Activated CD4-positive, alpha-beta T cell treated with anti-CD3 and anti-CD28 coated beads, Interleukin-2, amount 50 U/mL, for 1 hour (primary cell): ENCODE data around the gene CNOT10.

Experiments used
- DNase-seq: peaks from one replicate; pipeline ENCODE4 v3.0.0-alpha.2; 2020

Gene CNOT10

DNA sequence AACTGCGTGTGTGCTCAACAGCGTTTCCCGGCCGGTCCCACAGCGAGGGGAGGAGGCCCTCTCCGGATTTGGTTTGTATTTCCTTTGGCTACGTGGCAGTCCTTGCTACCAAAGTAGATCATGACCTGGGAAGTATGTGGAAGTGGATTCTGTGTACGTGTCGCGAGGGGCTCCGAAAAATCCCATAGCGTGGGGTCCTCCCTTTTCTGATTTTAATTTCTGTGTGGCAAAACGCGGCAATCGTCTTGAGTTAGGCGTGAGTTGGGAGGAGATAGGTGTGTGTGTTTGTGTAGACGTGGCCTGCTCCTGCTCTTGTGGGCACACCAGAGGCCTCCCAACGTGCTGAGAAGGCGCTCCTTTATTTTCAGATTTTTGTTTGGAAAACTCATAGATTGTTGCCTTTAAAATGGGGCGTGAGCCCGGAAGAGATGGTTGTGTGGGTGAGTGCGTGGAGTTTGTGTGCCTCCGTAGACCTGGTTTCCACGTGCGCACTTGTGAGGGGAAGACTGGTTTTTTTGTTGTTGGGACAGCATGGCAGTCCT, 134.1 kb downstream of the CNOT10 start:
- no peak for DNase-seq

DNA sequence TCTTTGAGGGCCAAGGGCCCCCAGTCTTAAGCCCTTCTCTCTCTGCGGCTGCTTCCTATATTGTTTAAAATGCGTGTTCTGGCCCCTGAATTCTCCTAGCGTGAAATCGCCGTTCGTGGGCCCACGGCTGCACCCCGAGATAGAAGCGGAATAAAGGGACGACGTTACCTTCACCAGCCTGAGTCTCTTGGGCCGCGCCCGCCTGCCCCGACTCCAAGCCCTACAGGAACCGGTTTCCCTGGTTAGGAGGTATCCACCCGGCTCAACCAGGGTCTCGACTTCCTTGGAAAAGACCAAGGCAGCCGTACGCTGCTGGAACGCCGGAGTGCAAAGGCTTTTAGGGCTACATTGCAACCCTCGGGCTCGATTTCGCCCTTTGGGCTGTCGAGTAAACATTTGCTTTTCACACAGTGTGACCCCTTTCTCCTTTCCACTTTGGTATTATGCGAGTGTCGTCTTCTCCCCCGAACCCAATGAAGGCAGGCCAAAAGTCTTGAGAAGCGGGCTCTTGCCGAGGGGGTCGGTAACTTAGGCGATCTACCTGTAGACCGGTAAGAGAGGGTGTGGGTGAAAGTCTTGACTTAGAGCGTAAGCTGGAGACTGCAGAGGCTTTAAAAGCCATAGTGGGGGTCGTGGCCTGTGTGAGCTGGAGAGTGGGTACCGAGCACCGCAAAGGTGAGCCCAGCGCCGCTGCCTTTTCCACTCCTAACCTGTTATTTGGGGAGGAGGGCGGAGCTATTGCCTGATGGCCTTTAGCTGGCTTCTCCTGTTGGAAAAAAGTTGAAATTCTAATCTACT, 134.8 kb downstream of the CNOT10 start:
- no peak for DNase-seq

DNA sequence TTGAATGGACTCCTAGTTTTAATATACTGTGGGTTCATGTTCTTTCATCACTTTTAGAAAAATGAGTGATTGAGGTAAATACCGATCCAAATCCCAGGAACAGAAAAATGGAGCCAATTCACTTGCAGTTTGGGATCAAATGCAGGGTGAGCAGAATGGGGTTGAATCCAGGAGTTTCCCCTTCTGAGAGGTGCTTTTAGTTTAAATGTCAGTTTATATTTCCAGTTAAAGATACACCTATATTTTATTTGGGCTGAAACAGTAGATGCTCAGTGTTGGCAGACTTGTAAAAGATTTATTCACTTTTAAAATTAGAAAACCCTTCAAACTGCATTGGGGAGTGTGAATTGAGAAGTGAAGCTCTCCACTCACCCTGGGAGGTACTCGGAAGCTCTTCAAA, 135.4 kb downstream of the CNOT10 start:
- no peak for DNase-seq

DNA sequence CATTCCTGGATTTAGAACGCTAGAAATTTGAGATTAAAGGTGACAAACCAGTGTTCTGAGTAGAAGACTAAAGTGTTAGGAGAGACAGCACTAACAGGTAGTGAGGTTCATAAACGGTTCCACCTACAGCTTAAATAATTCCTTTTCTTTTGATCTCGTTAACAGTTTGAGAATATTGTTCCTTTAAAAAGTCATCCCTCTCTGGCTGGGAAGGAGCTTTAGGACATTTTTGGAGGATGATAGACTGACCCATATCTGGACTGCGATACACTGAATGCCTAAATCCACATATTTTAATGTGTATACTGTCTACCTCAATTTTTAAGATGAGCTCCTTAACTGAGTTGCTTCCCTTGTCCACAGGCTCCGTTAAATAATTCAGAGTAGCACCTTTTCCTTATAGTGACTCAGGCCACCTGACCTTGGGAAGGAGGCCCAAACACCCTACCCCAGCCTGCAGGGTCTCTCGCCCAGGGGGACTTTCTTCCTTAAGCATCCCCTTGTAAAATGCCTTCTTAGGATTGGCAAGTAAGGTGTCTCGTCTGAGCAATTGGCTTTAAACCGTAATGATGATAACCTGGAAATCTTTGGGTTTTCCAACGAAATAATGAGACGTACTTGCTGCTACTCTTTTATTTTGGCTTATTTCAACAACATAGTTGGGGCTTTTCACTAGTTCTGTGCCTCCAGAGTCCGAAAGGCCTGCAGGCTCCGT, 136.1 kb downstream of the CNOT10 start:
- no peak for DNase-seq

DNA sequence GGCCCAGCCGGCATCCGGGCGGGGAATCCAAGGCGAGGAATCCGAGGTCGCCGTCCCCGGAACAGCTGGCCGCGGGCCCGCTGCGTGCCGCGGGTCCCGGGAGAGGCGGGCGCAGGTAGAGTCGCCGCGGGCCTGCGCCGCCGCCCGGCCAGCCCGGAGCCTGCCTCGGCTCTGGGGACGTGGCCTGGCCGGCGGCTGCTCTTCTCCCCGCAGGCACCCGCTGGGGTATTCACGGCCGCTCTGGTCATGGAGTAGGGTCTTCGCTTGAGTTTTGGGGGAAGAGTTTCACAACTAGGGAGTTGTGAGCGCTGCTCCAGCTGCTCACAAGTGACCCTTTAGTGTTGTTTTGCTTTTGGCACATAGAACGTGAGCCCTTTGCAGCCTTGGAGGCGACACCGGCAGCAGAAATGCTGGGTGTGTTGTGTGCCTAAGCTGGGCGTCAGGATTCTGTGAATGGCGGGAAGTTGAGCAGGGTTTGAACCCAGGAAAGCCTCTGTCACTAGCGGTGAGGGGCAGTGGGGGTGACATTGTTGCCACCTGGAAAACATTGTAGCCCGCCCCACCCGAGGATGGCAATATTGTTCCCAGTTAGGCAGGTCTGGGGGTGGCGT, 136.8 kb downstream of the CNOT10 start:
- DNase-seq = no peak

DNA sequence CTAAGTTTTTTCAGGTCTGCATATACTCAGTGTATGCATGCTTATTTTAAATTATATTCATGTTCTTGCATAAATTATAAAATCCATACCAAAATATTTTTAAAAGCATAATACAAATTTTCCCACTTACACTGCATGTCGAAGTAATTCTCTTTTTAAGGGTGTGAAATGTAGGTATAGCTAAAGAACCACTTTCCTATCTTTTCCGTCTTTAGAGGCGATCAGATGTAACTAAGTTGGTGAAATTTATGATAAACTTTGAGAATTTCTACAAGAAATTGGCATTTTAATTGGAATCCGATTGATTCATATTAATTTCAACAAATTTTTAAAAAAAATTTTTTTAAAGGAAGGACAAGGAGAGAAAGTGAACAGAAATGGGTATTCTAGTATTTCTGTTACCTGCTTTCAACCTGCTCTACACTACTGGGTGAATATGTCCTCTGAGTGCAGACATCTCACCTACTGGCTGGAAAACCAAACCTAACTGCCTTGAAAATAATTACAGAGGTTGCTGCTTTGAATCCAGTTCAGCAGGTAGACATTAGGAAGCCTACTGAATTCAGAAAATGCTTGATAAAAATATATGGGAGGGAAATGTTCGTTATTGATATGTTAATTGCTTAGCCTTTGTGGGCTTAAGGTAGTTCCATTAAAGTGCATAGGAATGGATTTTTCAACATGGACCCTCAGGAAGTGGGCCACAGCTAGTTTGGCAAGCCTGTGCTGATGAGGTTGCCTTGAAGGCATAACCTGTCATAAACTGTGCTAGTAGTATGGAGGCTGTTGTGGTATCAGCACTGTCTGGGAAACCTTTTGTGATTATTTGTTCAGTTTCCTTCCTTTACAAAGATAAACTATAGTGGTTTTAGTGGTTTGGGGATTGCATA, 137.9 kb downstream of the CNOT10 start:
- no peak for DNase-seq
